GM10248 (cell line): Measurements from ENCODE around the gene CPED1.

Source experiments
- CTCF ChIA-PET: fragments of 300-600 bp; sonication (Branson Sonifier 250); formaldehyde crosslinking; extraction: SDS; loops from one replicate; lab custom pipeline; 2021; ENCODE audit warnings: antibody characterized with exemption; lab: Yijun Ruan, JAX
- POLR2A ChIA-PET: fragments of 350-650 bp; sonication (Branson Sonifier 250); formaldehyde crosslinking; extraction: SDS; loops from one replicate; lab custom pipeline; 2020; ENCODE audit warnings: antibody characterized with exemption; lab: Yijun Ruan, JAX
- DNase-seq: peaks from one replicate; pipeline ENCODE4 v3.0.0; 2012; ENCODE audit errors: extremely low spot score
- TF ChIP-seq, protein P1 (sequence below): IDR thresholded peaks from 2 replicates; pipeline ENCODE4 v1.5.1; 2012; ENCODE audit warnings: mild to moderate bottlenecking, low read depth; ENCODE audit errors: extremely low read depth, missing control alignments, control extremely low read depth

Gene CPED1

DNA sequence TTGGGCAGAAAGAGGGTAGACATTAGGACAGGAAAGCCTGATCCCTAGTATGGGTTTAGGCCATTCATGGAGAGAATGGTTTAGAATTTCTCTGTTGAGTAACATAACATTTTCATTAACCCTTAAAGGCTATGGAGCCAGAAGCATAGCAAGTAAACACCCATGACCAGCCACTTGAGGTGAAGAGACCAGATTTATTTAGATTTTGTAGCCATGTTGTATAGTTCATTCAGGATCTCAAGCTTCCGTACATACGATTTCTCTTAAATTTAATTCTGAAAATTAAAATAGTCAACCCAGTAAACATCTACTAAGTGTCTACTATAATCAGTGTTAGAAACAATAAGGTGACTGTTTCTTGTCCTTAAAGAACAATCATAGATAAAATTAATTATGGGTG is 51.5 kb downstream of the CPED1 start:
- CTCF ChIA-PET = interaction anchor here (0.8 kb wide), 1 partner anchor 11 kb away, joined by 3 read pairs; no protein-coding TSS in a partner anchor
- TF ChIP-seq, protein P1, sequence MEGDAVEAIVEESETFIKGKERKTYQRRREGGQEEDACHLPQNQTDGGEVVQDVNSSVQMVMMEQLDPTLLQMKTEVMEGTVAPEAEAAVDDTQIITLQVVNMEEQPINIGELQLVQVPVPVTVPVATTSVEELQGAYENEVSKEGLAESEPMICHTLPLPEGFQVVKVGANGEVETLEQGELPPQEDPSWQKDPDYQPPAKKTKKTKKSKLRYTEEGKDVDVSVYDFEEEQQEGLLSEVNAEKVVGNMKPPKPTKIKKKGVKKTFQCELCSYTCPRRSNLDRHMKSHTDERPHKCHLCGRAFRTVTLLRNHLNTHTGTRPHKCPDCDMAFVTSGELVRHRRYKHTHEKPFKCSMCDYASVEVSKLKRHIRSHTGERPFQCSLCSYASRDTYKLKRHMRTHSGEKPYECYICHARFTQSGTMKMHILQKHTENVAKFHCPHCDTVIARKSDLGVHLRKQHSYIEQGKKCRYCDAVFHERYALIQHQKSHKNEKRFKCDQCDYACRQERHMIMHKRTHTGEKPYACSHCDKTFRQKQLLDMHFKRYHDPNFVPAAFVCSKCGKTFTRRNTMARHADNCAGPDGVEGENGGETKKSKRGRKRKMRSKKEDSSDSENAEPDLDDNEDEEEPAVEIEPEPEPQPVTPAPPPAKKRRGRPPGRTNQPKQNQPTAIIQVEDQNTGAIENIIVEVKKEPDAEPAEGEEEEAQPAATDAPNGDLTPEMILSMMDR = no peak
- POLR2A ChIA-PET = no interaction called here
- no peak for DNase-seq

- CTCF ChIA-PET = interaction anchor here (1.0 to 4.0 kb wide), 3 partner anchors 8 to 14 kb away, joined by 3 to 18 read pairs (median 3); no protein-coding TSS in a partner anchor
- TF ChIP-seq, protein P1 = no peak
- POLR2A ChIA-PET = no interaction called here
- DNase-seq = no peak
Measured at GRCh38 chr7:121041516-121042148, 53.1 kb downstream of the CPED1 start.

DNA sequence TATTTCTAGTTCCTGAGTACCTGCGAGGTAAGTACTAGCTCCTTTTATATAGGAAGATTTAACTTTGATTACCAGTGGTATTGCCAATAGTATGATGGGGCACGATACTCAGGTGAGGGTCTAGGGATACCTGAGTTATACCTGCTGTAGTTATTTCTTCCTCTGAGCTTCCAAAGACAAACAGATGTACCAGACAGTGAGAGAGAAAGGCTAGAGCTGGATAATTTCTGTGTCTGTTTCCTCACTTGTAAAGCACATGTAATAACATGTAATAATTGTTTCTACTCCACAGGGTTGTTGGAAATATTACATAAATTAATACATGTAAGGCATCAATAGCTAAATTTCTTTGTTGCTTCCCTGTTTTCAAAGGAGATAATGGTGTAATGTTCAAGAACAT is 53.7 kb downstream of the CPED1 start:
- ChIA-PET CTCF (interaction anchor here (1.0 to 4.0 kb wide), 5 partner anchors 8 to 42 kb away, joined by 3 to 18 read pairs (median 5); no protein-coding TSS in a partner anchor), POLR2A (no interaction called here)
- DNase-seq = no peak
- TF ChIP-seq, protein P1 = no peak

GRCh38 chr7:121042899-121043298 is 54.4 kb downstream of the CPED1 start:
- no peak for DNase-seq
- POLR2A ChIA-PET = no interaction called here
- CTCF ChIA-PET = interaction anchor here (1.0 to 4.0 kb wide), 4 partner anchors 9 to 41 kb away, joined by 3 to 18 read pairs (median 5); no protein-coding TSS in a partner anchor
- TF ChIP-seq, protein P1 = no peak

DNA sequence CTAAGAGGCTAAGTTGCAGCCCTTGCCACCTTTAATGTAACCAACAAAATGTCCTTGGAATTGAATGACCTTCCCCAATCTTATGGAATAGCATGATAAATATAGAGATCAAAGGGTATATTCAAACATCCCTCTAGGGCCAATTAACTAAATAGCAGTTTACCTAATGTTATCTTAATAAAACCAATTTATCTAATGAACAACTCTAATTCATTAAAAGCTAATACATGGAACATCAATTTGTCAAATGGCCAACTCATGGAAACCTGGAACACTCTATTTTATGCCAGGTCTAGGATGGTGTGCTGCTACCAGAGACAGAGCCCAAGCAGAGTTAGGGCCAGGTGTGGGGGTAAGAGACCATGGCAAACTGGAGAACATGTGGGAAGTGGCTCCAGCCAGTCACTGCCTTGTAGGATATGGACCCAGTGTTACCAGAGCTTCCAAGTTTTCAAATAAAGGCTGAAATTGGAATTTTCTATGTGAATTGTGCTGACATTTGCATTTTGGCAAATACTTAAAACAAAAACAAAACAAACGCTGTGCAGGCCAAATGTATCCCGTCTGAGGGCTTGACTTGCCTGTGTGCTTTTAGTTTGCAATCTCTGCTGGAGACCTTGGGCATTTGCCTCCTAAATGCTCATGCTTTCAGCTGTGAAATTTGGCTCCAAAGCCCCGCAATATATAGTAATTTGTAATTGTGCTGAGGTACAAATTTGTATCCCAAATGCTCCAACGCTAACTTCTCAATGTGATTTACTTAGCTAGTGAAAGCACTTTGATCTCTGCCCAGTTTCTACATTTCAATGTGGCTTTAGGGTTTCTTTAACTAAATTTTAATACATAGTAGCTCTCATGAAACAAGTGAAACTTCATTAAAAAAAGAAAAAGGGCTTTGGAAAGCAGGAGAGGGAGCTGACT is 55.1 kb downstream of the CPED1 start:
- TF ChIP-seq, protein P1 = no peak
- POLR2A ChIA-PET = no interaction called here
- no peak for DNase-seq

DNA sequence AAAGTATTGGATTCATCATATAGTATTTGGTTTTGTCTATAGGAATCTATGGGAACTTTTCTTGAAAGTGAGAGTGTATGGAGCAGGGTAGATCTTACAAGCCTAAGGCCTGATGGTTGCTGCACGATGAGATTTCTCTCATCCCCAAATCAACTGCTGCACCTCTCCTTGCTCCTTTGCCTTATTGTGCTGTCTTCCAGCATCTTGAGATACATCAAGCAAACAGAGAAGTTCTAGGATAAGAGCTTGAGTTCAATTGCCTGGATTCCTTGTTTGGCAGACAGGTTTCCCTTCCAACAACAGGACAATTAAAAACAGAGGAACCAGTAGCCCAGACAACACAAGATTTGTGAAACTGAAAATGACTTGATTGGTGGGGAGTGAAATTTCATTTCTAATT is 56.6 kb downstream of the CPED1 start:
- TF ChIP-seq, protein P1 = no peak
- DNase-seq = no peak
- ChIA-PET POLR2A (no interaction called here), CTCF (interaction anchor here (1.3 to 4.0 kb wide), 2 partner anchors 11 to 14 kb away, joined by 4 to 18 read pairs; no protein-coding TSS in a partner anchor)

More for the DNA sequence above, 55.1 kb downstream of the CPED1 start:
- CTCF ChIA-PET = interaction anchor here (1.0 to 4.0 kb wide), 6 partner anchors 10 to 251 kb away, joined by 3 to 18 read pairs (median 4); no protein-coding TSS in a partner anchor
